OCI-LY3 (cell line): ENCODE measurements around the gene RXYLT1.

Experiments
- CTCF ChIP-seq: fragments of 200-600, 300-600 bp; sonication (generic); IDR thresholded peaks from 2 replicates; pipeline ENCODE4 v1.5.1; 2014; ENCODE audit warnings: antibody characterized with exemption, low read length, low read depth
- EZH2phosphoT487 ChIP-seq: fragments of 200-600 bp; shearing (Covaris generic); IDR thresholded peaks from 2 replicates; pipeline ENCODE4 v1.6.1; 2018; ENCODE audit warnings: antibody characterized with exemption, mixed run types, low read depth

- no peak for TF ChIP-seq CTCF
- TF ChIP-seq EZH2phosphoT487, result no peak
Measured at GRCh38 chr12:63815482-63815852, 35.8 kb downstream of the RXYLT1 start.
